ENCODE results near the gene ELAC2.

ELAC2 gene

GRCh38 chr17:12990926-12991325 lies 26.9 kb downstream of the ELAC2 start:
- no peak for TF ChIP-seq CTCF (conservative IDR thresholded peaks at IDR 0.05; ENCODE audit: low read depth, low read length)
- H3K4me3 ChIP-seq (ENCODE audit: low read depth, low read length): no peak overlapping the region
- DNase-seq (ENCODE audit: low read depth): no peak

DNA sequence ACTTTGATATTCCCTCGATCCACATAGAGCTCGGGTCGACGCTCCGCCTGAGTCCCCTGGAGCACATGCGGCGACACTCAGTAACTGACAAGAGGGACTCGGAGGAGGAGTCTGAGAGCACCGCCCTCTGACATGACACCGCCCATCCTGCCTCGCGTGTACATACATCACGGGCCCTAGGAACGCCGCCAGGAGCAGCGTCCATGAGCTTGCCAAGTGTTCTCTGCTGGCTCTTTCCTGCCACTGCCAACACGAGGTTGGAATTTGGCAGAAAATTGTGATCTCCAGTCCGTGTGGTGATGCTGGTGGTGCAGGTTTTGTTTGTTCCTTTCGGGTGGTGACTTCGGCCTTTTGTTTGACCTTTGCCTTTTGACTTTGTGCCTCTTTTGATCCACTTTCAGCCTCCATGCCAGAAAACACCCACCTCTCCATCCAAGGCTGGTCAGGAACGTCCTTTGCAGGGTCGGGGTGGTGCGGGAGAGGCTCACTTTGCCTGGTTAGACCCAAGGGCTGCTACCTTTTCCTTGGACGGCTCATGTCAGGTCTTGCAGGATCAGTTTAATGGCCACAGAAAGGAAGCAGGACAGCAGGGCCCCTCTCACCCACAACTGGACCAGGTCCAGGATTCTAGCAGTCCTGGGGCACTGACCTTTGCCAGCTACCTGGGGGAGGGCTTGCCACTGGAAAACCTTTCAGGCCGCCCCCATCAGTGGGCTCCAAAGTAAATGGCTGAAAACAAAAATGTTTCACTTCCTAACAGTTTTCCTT lies 27.6 kb downstream of the ELAC2 start:
- no peak overlapping the region for H3K4me3 ChIP-seq (ENCODE audit: low read depth, low read length)
- no peak for DNase-seq (ENCODE audit: low read depth)
- TF ChIP-seq CTCF (conservative IDR thresholded peaks at IDR 0.05; ENCODE audit: low read depth, low read length): no peak

- DNase-seq (ENCODE audit: low read depth): no peak
- H3K4me3 ChIP-seq (ENCODE audit: low read depth, low read length): no peak overlapping the region
- TF ChIP-seq CTCF (conservative IDR thresholded peaks at IDR 0.05; ENCODE audit: low read depth, low read length): no peak
Measured at GRCh38 chr17:12987120-12987519, 30.7 kb downstream of the ELAC2 start.

- no peak overlapping the region for H3K4me3 ChIP-seq (ENCODE audit: low read depth, low read length)
- DNase-seq (ENCODE audit: low read depth): peak; percentile 43
- TF ChIP-seq CTCF (conservative IDR thresholded peaks at IDR 0.05; ENCODE audit: low read depth, low read length): no peak
Measured at GRCh38 chr17:12985431-12986293, 32.2 kb downstream of the ELAC2 start.

GRCh38 chr17:12983991-12984884 lies 33.6 kb downstream of the ELAC2 start:
- peak; percentile 56 for DNase-seq (ENCODE audit: low read depth)
- no peak for TF ChIP-seq CTCF (conservative IDR thresholded peaks at IDR 0.05; ENCODE audit: low read depth, low read length)
- no peak overlapping the region for H3K4me3 ChIP-seq (ENCODE audit: low read depth, low read length)

DNA sequence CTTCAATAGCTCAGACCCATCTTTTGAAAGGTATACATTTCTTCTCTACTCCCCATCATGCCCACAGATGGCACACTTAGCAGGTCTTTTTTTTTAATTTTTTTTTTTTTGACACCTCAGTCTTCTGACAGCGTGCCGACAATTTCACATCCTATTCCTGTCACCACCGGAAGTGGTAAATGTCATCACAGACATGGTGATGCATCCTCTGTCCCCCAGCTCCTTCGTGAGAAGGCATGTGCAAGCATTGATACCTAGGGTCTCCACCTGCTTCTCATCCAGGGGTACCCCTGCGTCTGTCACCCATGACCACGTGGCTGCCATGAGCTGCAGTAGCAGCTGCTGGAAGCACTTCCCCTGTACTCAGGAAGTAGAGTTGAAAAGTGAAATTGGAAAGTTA lies 35.6 kb downstream of the ELAC2 start:
- no peak for TF ChIP-seq CTCF (conservative IDR thresholded peaks at IDR 0.05; ENCODE audit: low read depth, low read length)
- no peak for DNase-seq (ENCODE audit: low read depth)
- no peak overlapping the region for H3K4me3 ChIP-seq (ENCODE audit: low read depth, low read length)

Data from choroid plexus epithelial cell (primary cell).